ENCODE results near the gene PSMD14.

Gene PSMD14

GRCh38 chr2:161420406-161421074 is 112.3 kb downstream of the PSMD14 start:
- DNase-seq (ENCODE audit: low read depth) = no peak
- TF ChIP-seq POLR2A (IDR thresholded peaks at IDR 0.05; ENCODE audit: extremely low read depth, insufficient read length) (no peak), MYC (IDR thresholded peaks at IDR 0.05; ENCODE audit: low read depth, low read length) (no peak), CTCF (IDR thresholded peaks at IDR 0.05; ENCODE audit: low read depth, low read length) (no peak), MAX (IDR thresholded peaks at IDR 0.05; ENCODE audit: low read depth, low read length) (no peak)
- H3K4me3 ChIP-seq (ENCODE audit: low read depth, low read length) = no peak overlapping the region

DNA sequence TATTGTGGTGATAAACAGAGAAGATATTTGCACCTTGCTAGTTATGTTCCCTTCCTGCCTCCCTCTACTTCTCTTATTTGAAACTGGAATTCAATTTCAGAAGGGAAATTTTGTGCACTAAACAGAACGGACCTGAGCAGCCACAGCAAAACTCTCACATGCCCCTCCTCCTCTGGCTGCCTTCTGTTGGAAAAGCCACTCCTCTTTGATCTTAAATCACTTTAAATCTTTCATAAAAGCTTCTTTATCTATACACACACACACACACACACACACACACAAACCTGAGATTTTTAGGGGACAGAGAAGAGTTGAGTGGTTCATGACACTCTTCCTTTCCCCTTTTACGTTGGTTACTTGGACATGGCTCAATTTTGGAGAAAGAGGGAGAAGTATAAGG is 113.5 kb downstream of the PSMD14 start:
- no peak overlapping the region for H3K4me3 ChIP-seq (ENCODE audit: low read depth, low read length)
- DNase-seq (ENCODE audit: low read depth) = no peak

DNA sequence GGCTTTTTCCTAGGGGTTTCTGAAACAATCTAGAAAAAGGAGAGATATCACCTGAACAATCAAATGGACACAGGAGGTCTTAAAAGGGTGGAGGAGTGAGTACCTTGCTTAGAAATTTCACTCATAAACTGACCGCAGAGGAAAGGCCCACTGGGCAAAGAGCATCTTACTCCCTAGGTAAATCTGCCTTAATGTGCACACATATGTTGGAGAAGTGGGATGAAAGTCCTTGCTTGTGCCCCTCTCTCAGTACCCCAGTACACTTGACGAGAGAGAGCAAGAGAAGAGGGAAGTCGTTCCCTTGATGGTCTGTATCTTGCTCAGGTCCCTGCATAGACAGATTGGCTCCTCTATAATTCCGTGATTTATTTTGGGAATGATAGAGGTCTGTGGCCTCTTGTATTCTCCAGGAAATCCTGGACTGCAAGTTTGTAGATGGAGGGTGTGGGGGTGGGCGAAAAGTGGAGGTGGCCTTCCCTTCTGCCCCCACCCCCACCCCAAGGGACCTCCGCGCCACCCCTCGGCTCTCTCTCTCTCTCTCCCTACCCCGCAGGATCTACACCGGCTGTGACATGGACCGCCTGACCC is 114.7 kb downstream of the PSMD14 start:
- TF ChIP-seq MYC (IDR thresholded peaks at IDR 0.05; ENCODE audit: low read depth, low read length) (no peak), CTCF (IDR thresholded peaks at IDR 0.05; ENCODE audit: low read depth, low read length) (no peak), POLR2A (IDR thresholded peaks at IDR 0.05; ENCODE audit: extremely low read depth, insufficient read length) (no peak), MAX (IDR thresholded peaks at IDR 0.05; ENCODE audit: low read depth, low read length) (no peak)
- DNase-seq (ENCODE audit: low read depth) = no peak
- H3K4me3 ChIP-seq (ENCODE audit: low read depth, low read length) = no peak overlapping the region

More for the DNA sequence above, 113.5 kb downstream of the PSMD14 start:
- TF ChIP-seq CTCF (IDR thresholded peaks at IDR 0.05; ENCODE audit: low read depth, low read length) (no peak), MYC (IDR thresholded peaks at IDR 0.05; ENCODE audit: low read depth, low read length) (no peak), MAX (IDR thresholded peaks at IDR 0.05; ENCODE audit: low read depth, low read length) (no peak), POLR2A (IDR thresholded peaks at IDR 0.05; ENCODE audit: extremely low read depth, insufficient read length) (no peak)

DNA sequence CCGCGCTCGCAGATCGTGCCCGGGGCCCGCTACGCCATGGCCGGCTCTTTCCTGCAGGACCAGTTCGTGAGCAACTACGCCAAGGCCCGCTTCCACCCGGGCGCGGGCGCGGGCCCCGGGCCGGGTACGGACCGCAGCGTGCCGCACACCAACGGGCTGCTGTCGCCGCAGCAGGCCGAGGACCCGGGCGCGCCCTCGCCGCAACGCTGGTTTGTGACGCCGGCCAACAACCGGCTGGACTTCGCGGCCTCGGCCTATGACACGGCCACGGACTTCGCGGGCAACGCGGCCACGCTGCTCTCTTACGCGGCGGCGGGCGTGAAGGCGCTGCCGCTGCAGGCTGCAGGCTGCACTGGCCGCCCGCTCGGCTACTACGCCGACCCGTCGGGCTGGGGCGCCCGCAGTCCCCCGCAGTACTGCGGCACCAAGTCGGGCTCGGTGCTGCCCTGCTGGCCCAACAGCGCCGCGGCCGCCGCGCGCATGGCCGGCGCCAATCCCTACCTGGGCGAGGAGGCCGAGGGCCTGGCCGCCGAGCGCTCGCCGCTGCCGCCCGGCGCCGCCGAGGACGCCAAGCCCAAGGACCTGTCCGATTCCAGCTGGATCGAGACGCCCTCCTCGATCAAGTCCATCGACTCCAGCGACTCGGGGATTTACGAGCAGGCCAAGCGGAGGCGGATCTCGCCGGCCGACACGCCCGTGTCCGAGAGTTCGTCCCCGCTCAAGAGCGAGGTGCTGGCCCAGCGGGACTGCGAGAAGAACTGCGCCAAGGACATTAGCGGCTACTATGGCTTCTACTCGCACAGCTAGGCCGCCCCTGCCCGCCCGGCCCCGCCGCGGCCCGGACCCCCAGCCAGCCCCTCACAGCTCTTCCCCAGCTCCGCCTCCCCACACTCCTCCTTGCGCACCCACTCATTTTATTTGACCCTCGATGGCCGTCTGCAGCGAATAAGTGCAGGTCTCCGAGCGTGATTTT is 115.5 kb downstream of the PSMD14 start:
- TF ChIP-seq MAX (IDR thresholded peaks at IDR 0.05; ENCODE audit: low read depth, low read length) (no peak), MYC (IDR thresholded peaks at IDR 0.05; ENCODE audit: low read depth, low read length) (no peak), CTCF (IDR thresholded peaks at IDR 0.05; ENCODE audit: low read depth, low read length) (no peak), POLR2A (IDR thresholded peaks at IDR 0.05; ENCODE audit: extremely low read depth, insufficient read length) (no peak)
- no peak overlapping the region for H3K4me3 ChIP-seq (ENCODE audit: low read depth, low read length)
- no peak for DNase-seq (ENCODE audit: low read depth)

- H3K4me3 ChIP-seq (ENCODE audit: low read depth, low read length) = no peak overlapping the region
- TF ChIP-seq MAX (IDR thresholded peaks at IDR 0.05; ENCODE audit: low read depth, low read length) = no peak
- TF ChIP-seq POLR2A (IDR thresholded peaks at IDR 0.05; ENCODE audit: extremely low read depth, insufficient read length) = no peak
- TF ChIP-seq MYC (IDR thresholded peaks at IDR 0.05; ENCODE audit: low read depth, low read length) = no peak
- TF ChIP-seq CTCF (IDR thresholded peaks at IDR 0.05; ENCODE audit: low read depth, low read length) = no peak
- DNase-seq (ENCODE audit: low read depth) = no peak
Measured at GRCh38 chr2:161424394-161424769, 116.2 kb downstream of the PSMD14 start.
